H9 (cell line): Measurements from ENCODE around the gene FILIP1. TPM values are rescaled to one million over a fixed set of nuclear protein-coding genes. Genes with fewer than 3 reads are reported as not detected.

Source experiments
- DNase-seq: peaks from one replicate; pipeline ENCODE4 v3.0.0-alpha.2; 2017
- H2AFZ ChIP-seq: one replicate; pipeline ENCODE4 v1.6.1; 2013; ENCODE audit warnings: mild to moderate bottlenecking, low read length, control low read depth, moderate library complexity
- H2AK5ac ChIP-seq: 2 replicates; pipeline ENCODE4 v1.6.1; 2013; ENCODE audit warnings: low read length, control low read depth, mixed read lengths; ENCODE audit not compliant: insufficient read length
- H2BK120ac ChIP-seq: one replicate; pipeline ENCODE4 v1.6.1; 2013; ENCODE audit warnings: low read depth, mild to moderate bottlenecking, low read length, control low read depth, inconsistent platforms; ENCODE audit not compliant: poor library complexity, severe bottlenecking
- H2BK12ac ChIP-seq: 2 replicates; pipeline ENCODE4 v1.6.1; 2013; ENCODE audit warnings: low read length, control low read depth, mixed read lengths, low read depth; ENCODE audit not compliant: insufficient read length
- H2BK15ac ChIP-seq: 2 replicates; pipeline ENCODE4 v1.6.1; 2013; ENCODE audit warnings: low read depth, low read length, control low read depth
- H2BK20ac ChIP-seq: one replicate; pipeline ENCODE4 v1.6.1; 2013; ENCODE audit warnings: low read depth, mild to moderate bottlenecking, low read length, control low read depth, inconsistent platforms; ENCODE audit not compliant: poor library complexity, severe bottlenecking
- H2BK5ac ChIP-seq: 2 replicates; pipeline ENCODE4 v1.6.1; 2013; ENCODE audit warnings: low read length, control low read depth, mixed read lengths; ENCODE audit not compliant: insufficient read length
- H3K14ac ChIP-seq: 2 replicates; pipeline ENCODE4 v1.6.1; 2013; ENCODE audit warnings: low read length, control low read depth; ENCODE audit not compliant: insufficient read depth
- H3K18ac ChIP-seq: 2 replicates; pipeline ENCODE4 v1.6.1; 2013; ENCODE audit warnings: low read depth, mild to moderate bottlenecking, mixed read lengths, low read length, control low read depth; ENCODE audit not compliant: insufficient read length
- H3K23ac ChIP-seq: 2 replicates; pipeline ENCODE4 v1.6.1; 2013; ENCODE audit warnings: low read length, control low read depth, mixed read lengths, low read depth; ENCODE audit not compliant: insufficient read length
- H3K23me2 ChIP-seq: 2 replicates; pipeline ENCODE4 v1.6.1; 2013; ENCODE audit warnings: low read depth, mild to moderate bottlenecking, mixed read lengths, low read length, control low read depth; ENCODE audit not compliant: insufficient read length, poor library complexity, severe bottlenecking
- H3K27ac ChIP-seq: 2 replicates; pipeline ENCODE4 v1.5.1; 2013; ENCODE audit warnings: low read length, control low read depth, mixed read lengths, low read depth; ENCODE audit not compliant: insufficient read length
- H3K27me3 ChIP-seq: 2 replicates; pipeline ENCODE4 v1.6.1; 2013; ENCODE audit warnings: low read length, control low read depth, inconsistent platforms; ENCODE audit not compliant: insufficient read depth
- H3K4ac ChIP-seq: 2 replicates; pipeline ENCODE4 v1.6.1; 2013; ENCODE audit warnings: low read depth, mild to moderate bottlenecking, control low read depth, inconsistent platforms, low read length, moderate library complexity
- H3K4me1 ChIP-seq: 2 replicates; pipeline ENCODE4 v1.6.1; 2013; ENCODE audit warnings: low read length, control low read depth, inconsistent platforms; ENCODE audit not compliant: insufficient read depth
- H3K4me2 ChIP-seq: 2 replicates; pipeline ENCODE4 v1.6.1; 2013; ENCODE audit warnings: low read length, control low read depth, mixed read lengths; ENCODE audit not compliant: insufficient read length, insufficient read depth
- H3K56ac ChIP-seq: 2 replicates; pipeline ENCODE4 v1.6.1; 2013; ENCODE audit warnings: low read depth, mild to moderate bottlenecking, mixed read lengths, low read length, control low read depth; ENCODE audit not compliant: insufficient read length
- H3K79me1 ChIP-seq: 2 replicates; pipeline ENCODE4 v1.6.1; 2013; ENCODE audit warnings: low read depth, mild to moderate bottlenecking, moderate library complexity, low read length, control low read depth, inconsistent platforms; ENCODE audit not compliant: insufficient read depth, poor library complexity, severe bottlenecking
- H3K79me2 ChIP-seq: 2 replicates; pipeline ENCODE4 v1.6.1; 2013; ENCODE audit warnings: low read length, control low read depth, inconsistent platforms; ENCODE audit not compliant: insufficient read depth
- H3K9ac ChIP-seq: 2 replicates; pipeline ENCODE4 v1.6.1; 2013; ENCODE audit warnings: low read length, control low read depth, mixed read lengths; ENCODE audit not compliant: insufficient read length; ENCODE audit errors: extremely low read depth
- H3K9me3 ChIP-seq: one replicate; pipeline ENCODE4 v1.6.1; 2013; ENCODE audit warnings: low read depth, low read length, inconsistent platforms; ENCODE audit not compliant: control insufficient read depth
- H3T11ph ChIP-seq: one replicate; pipeline ENCODE4 v1.6.1; 2013; ENCODE audit warnings: mild to moderate bottlenecking, low read length, control low read depth, inconsistent platforms
- H4K20me1 ChIP-seq: one replicate; pipeline ENCODE4 v1.6.1; 2013; ENCODE audit not compliant: control insufficient read depth, insufficient read length, insufficient read depth
- H4K5ac ChIP-seq: 2 replicates; pipeline ENCODE4 v1.6.1; 2013; ENCODE audit warnings: low read depth, mild to moderate bottlenecking, mixed read lengths, low read length, control low read depth; ENCODE audit not compliant: insufficient read length
- H4K8ac ChIP-seq: replicated peaks from 2 replicates; pipeline ENCODE4 v1.6.1; 2013; ENCODE audit warnings: low read length, control low read depth, mixed read lengths, low read depth; ENCODE audit not compliant: insufficient read length
- H4K91ac ChIP-seq: 2 replicates; pipeline ENCODE4 v1.6.1; 2013; ENCODE audit warnings: low read depth, mild to moderate bottlenecking, moderate library complexity, mixed read lengths, low read length, control low read depth; ENCODE audit not compliant: insufficient read length
- H3K27ac Mint-ChIP-seq, 3 experiments: 2 replicates in 2 of 3; 3 replicates in 1 of 3; pipeline ENCODE4 v1.8.0; 2020 to 2021; ENCODE audit warnings: mixed read lengths in 3 of 3, mild to moderate bottlenecking in 1 of 3, moderate library complexity in 1 of 3
- H3K27me3 Mint-ChIP-seq: 2 replicates; pipeline ENCODE4 v1.8.0; 2021; ENCODE audit warnings: low read depth, mild to moderate bottlenecking, moderate library complexity, mixed read lengths
- H3K36me3 Mint-ChIP-seq, 3 experiments: 2 replicates in 2 of 3; 3 replicates in 1 of 3; pipeline ENCODE4 v1.8.0; 2020 to 2021; ENCODE audit warnings: low read depth in 3 of 3, mixed read lengths in 3 of 3; ENCODE audit not compliant: insufficient read depth in 1 of 3
- H3K4me1 Mint-ChIP-seq, 2 experiments: 2 replicates each; pipeline ENCODE4 v1.8.0; 2020; ENCODE audit warnings: mixed read lengths in 2 of 2
- H3K4me3 Mint-ChIP-seq, 2 experiments: 2 replicates in 1 of 2; 3 replicates in 1 of 2; pipeline ENCODE4 v1.8.0; 2020 to 2021; ENCODE audit warnings: mild to moderate bottlenecking in 2 of 2, mixed read lengths in 2 of 2, moderate library complexity in 1 of 2
- H3K9me3 Mint-ChIP-seq, 2 experiments: 2 replicates in 1 of 2; 3 replicates in 1 of 2; pipeline ENCODE4 v1.8.0; 2020; ENCODE audit warnings: mild to moderate bottlenecking in 2 of 2, mixed read lengths in 2 of 2, moderate library complexity in 1 of 2
- WGBS: extraction: QIAGEN DNeasy Blood & Tissue Kit; methylation state at CpG from one replicate; pipeline ENCODE4 v1.1.7; 2013; ENCODE audit warnings: missing lambda C conversion rate, low lambda C conversion rate, mixed read lengths; ENCODE audit not compliant: insufficient read length; ENCODE audit errors: extremely low coverage; 5-methylcytosine and 5-hydroxymethylcytosine counted together
- total RNA-seq: library from RNA; stranded (reverse); gene quantifications from 2 replicates; pipeline ENCODE4 v1.2.1, GENCODE V29; 2021
- TF ChIP-seq, protein P1 (sequence below): fragments of 200-600 bp; sonication (generic); conservative IDR thresholded peaks from 3 replicates; pipeline ENCODE4 v1.8.0; 2021; ENCODE audit warnings: antibody characterized with exemption, mild to moderate bottlenecking

The FILIP1 gene
- total RNA-seq, 1 experiment from 2014 or later = 10.5 TPM

DNA sequence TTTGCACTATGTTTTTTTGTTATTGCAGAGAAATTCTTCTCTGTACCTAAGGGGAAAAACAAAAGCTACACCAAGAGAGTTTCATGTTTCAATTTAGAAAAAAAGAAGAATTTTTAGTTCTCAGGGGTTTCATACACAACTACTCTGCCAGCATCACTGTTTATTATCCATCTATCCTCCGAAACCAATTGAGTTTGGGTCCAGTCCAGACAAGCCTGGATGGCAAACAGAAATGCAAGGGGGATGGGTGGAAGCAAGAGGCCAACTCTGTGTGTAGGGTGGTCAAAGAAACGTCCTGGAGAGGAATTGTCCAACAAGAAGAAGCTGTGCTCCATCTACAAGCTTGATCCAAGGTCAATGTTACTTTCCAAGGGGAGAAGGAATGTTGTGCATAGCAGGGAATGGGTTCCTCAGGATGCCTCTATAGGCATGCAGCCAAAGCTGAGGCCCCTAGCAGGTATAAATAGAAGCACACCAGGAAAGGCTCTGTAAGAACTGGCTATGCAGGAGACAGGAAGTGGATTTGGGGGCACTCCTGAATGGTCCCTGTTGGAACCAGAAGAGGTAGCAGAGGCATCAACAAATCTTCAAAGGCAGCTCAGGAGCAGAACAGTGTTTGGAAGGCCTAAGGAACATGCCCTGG is 64.4 kb downstream of the FILIP1 start:
- no peak overlapping the region for H3T11ph ChIP-seq
- no peaks in the 10 kb centered on the region for H3K23me2 ChIP-seq
- H2BK120ac ChIP-seq = no peak overlapping the region
- H2BK15ac ChIP-seq = no peak overlapping the region
- no peak overlapping the region for H3K56ac ChIP-seq
- no peak overlapping the region for H3K23ac ChIP-seq
- H2BK20ac ChIP-seq = no peak overlapping the region
- H2BK5ac ChIP-seq = no peak overlapping the region
- no peaks in the 10 kb centered on the region for H3K9me3 ChIP-seq
- H3K9me3 Mint-ChIP-seq = peaks cover 3 to 4% of the 10 kb centered on the region in 2 experiments; a peak in 3 of 5 replicates
- DNase-seq = no peak
- no peak overlapping the region for H3K4me2 ChIP-seq
- no peaks in the 10 kb centered on the region for H3K79me2 ChIP-seq
- no peak overlapping the region; a peak in 1 of 7 replicates for H3K27ac Mint-ChIP-seq
- no peak overlapping the region for H4K91ac ChIP-seq
- TF ChIP-seq, protein P1, sequence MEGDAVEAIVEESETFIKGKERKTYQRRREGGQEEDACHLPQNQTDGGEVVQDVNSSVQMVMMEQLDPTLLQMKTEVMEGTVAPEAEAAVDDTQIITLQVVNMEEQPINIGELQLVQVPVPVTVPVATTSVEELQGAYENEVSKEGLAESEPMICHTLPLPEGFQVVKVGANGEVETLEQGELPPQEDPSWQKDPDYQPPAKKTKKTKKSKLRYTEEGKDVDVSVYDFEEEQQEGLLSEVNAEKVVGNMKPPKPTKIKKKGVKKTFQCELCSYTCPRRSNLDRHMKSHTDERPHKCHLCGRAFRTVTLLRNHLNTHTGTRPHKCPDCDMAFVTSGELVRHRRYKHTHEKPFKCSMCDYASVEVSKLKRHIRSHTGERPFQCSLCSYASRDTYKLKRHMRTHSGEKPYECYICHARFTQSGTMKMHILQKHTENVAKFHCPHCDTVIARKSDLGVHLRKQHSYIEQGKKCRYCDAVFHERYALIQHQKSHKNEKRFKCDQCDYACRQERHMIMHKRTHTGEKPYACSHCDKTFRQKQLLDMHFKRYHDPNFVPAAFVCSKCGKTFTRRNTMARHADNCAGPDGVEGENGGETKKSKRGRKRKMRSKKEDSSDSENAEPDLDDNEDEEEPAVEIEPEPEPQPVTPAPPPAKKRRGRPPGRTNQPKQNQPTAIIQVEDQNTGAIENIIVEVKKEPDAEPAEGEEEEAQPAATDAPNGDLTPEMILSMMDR = no peak
- peaks cover 6 to 9% of the 10 kb centered on the region in 2 experiments for H3K4me1 Mint-ChIP-seq
- H3K27me3 ChIP-seq = no peaks in the 10 kb centered on the region
- no peak overlapping the region for H3K27ac ChIP-seq
- H3K36me3 Mint-ChIP-seq = peaks cover 0 to 7% (median 0%) of the 10 kb centered on the region in 3 experiments; a peak in 2 of 7 replicates
- no peaks in the 10 kb centered on the region for H3K27me3 Mint-ChIP-seq
- H4K5ac ChIP-seq = no peak overlapping the region
- H3K4me1 ChIP-seq = no peaks in the 10 kb centered on the region
- no peaks in the 10 kb centered on the region for H4K20me1 ChIP-seq
- no peak overlapping the region for H2AFZ ChIP-seq
- H2BK12ac ChIP-seq = no peak overlapping the region
- H3K9ac ChIP-seq = no peak overlapping the region
- no peak overlapping the region for H3K4me3 Mint-ChIP-seq
- H3K79me1 ChIP-seq = no peaks in the 10 kb centered on the region
- H3K14ac ChIP-seq = no peak overlapping the region
- no CpG with 5 or more reads among the region's 2 CpGs for WGBS
- no peak overlapping the region for H4K8ac ChIP-seq
- no peak overlapping the region for H3K18ac ChIP-seq
- H2AK5ac ChIP-seq = no peak overlapping the region
- H3K4ac ChIP-seq = no peak overlapping the region
